Liver (tissue), 9 donors: Measurements from ENCODE around the gene TTLL13. TPM values are rescaled to one million over a fixed set of nuclear protein-coding genes. Genes with fewer than 3 reads are reported as not detected.
A peak's percentile ranks its signal among the peaks of the same experiment; 100 is the strongest.

ENCODE experiments used
- DNase-seq: peaks from one replicate; pipeline ENCODE4 v3.0.0-alpha.2; 2017; ENCODE audit warnings: low spot score
- H3K27ac ChIP-seq, 2 donors: one replicate each; pipeline ENCODE4 v1.7.0; 2013; ENCODE audit warnings: inconsistent platforms in 2 of 2, low read length in 2 of 2, control low read depth in 1 of 2, low read depth in 1 of 2, mild to moderate bottlenecking in 1 of 2
- H3K27me3 ChIP-seq, 4 donors: one replicate each; pipeline versions ENCODE4 v1.6.1 to v1.7.0; 2013; ENCODE audit warnings: low read length in 3 of 4, inconsistent platforms in 1 of 4, mild to moderate bottlenecking in 1 of 4, moderate library complexity in 1 of 4; ENCODE audit not compliant: control insufficient read depth in 4 of 4, insufficient read depth in 4 of 4
- H3K36me3 ChIP-seq, 4 donors: one replicate each; pipeline versions ENCODE4 v1.6.1 to v1.7.0; 2013; ENCODE audit warnings: low read length in 3 of 4, mild to moderate bottlenecking in 3 of 4, low read depth in 1 of 4, moderate library complexity in 1 of 4; ENCODE audit not compliant: control insufficient read depth in 4 of 4, insufficient read depth in 3 of 4
- H3K4me1 ChIP-seq, 4 donors: one replicate each; pipeline versions ENCODE4 v1.6.1 to v1.7.0; 2013; ENCODE audit warnings: low read length in 3 of 4, mild to moderate bottlenecking in 3 of 4, moderate library complexity in 1 of 4; ENCODE audit not compliant: control insufficient read depth in 4 of 4, insufficient read depth in 4 of 4
- H3K4me3 ChIP-seq, 3 donors: one replicate each; pipeline versions ENCODE4 v1.6.1 to v1.7.0; 2013; ENCODE audit warnings: low read length in 3 of 3, control low read depth in 1 of 3, low read depth in 1 of 3, mild to moderate bottlenecking in 1 of 3
- H3K9ac ChIP-seq, 2 donors: one replicate each; pipeline ENCODE4 v1.7.0; 2013; ENCODE audit warnings: low read length in 2 of 2, mild to moderate bottlenecking in 2 of 2, moderate library complexity in 2 of 2, control low read depth in 1 of 2, low read depth in 1 of 2
- H3K9me3 ChIP-seq, 4 donors: one replicate each; pipeline versions ENCODE4 v1.6.1 to v1.7.0; 2013; ENCODE audit warnings: low read length in 3 of 4; ENCODE audit not compliant: control insufficient read depth in 4 of 4
- EGR1 ChIP-seq, 2 donors: IDR thresholded peaks; 2 replicates each; pipeline ENCODE4 v1.6.1; 2016 to 2018; ENCODE audit warnings: antibody characterized with exemption in 2 of 2, low read depth in 2 of 2
- FOXA2 ChIP-seq: IDR thresholded peaks from 2 replicates; pipeline ENCODE4 v1.6.1; 2016; ENCODE audit warnings: antibody characterized with exemption
- GABPA ChIP-seq, 2 donors: IDR thresholded peaks in 1 of 2; conservative IDR thresholded peaks in 1 of 2; 2 replicates each; pipeline ENCODE4 v1.6.1; 2016; ENCODE audit warnings: antibody characterized with exemption in 2 of 2, mild to moderate bottlenecking in 1 of 2, moderate library complexity in 1 of 2
- HNF4A ChIP-seq, 2 donors: conservative IDR thresholded peaks; 2 replicates each; pipeline ENCODE4 v1.6.1; 2016; ENCODE audit warnings: antibody characterized with exemption in 2 of 2, mild to moderate bottlenecking in 2 of 2
- JUND ChIP-seq, 2 donors: IDR thresholded peaks; 2 replicates each; pipeline ENCODE4 v1.6.1; 2016; ENCODE audit warnings: antibody characterized with exemption in 2 of 2
- MAX ChIP-seq: IDR thresholded peaks from 2 replicates; pipeline ENCODE4 v1.6.1; 2016; ENCODE audit warnings: antibody characterized with exemption
- RAD21 ChIP-seq, 2 donors: IDR thresholded peaks; 2 replicates each; pipeline ENCODE4 v1.6.1; 2016; ENCODE audit warnings: antibody characterized with exemption in 2 of 2, mild to moderate bottlenecking in 2 of 2
- REST ChIP-seq: IDR thresholded peaks from 2 replicates; pipeline ENCODE4 v1.6.1; 2016; ENCODE audit warnings: antibody characterized with exemption, mild to moderate bottlenecking
- RXRA ChIP-seq, 2 donors: IDR thresholded peaks; 2 replicates each; pipeline ENCODE4 v1.6.1; 2017 to 2018; ENCODE audit warnings: antibody characterized with exemption in 2 of 2, mild to moderate bottlenecking in 1 of 2
- TAF1 ChIP-seq: conservative IDR thresholded peaks from 2 replicates; pipeline ENCODE4 v1.6.1; 2016; ENCODE audit warnings: antibody characterized with exemption, mild to moderate bottlenecking
- YY1 ChIP-seq: IDR thresholded peaks from 2 replicates; pipeline ENCODE4 v1.6.1; 2016; ENCODE audit warnings: antibody characterized with exemption, mild to moderate bottlenecking
- ZBTB33 ChIP-seq: IDR thresholded peaks from 2 replicates; pipeline ENCODE4 v1.6.1; 2016; ENCODE audit warnings: antibody characterized with exemption
- WGBS: extraction: QIAGEN DNeasy Blood & Tissue Kit; methylation state at CpG from one replicate; pipeline ENCODE4 v1.1.7; 2013; 5-methylcytosine and 5-hydroxymethylcytosine counted together
- polyA plus RNA-seq, 2 donors: library from polyadenylated mRNA; stranded (reverse) in 1 of 2; unstranded in 1 of 2; fragments of 200-250 nt in 1 of 2; fragments of >200 nt in 1 of 2; fragmentation: Nextera tagmentation in 1 of 2; extraction: Ambion mirVana in 1 of 2; gene quantifications; one replicate each; pipeline versions ENCODE4 v1.2.1 to v1.2.3, GENCODE V29; 2013 to 2015
- total RNA-seq, 2 donors: library from RNA; depleted of rRNA; stranded (reverse); fragments of >200 nt; gene quantifications; one replicate each; pipeline ENCODE4 v1.2.3, GENCODE V29; 2014
- TF ChIP-seq, protein P1 (sequence below): fragments of 150-350 bp; IDR thresholded peaks from 2 replicates; pipeline ENCODE4 v1.5.1; 2017; ENCODE audit warnings: improper control_type of control experiment, low read depth, low read length; ENCODE audit not compliant: missing input control
- donor health status: healthy.
- donor health status: healthy.
- donor health status: healthy.
- donor health status: healthy.
- donor health status: healthy.

Gene TTLL13
- total and polyA plus RNA-seq, 4 donors: 0.08 to 0.17 TPM; not detected in 2

DNA sequence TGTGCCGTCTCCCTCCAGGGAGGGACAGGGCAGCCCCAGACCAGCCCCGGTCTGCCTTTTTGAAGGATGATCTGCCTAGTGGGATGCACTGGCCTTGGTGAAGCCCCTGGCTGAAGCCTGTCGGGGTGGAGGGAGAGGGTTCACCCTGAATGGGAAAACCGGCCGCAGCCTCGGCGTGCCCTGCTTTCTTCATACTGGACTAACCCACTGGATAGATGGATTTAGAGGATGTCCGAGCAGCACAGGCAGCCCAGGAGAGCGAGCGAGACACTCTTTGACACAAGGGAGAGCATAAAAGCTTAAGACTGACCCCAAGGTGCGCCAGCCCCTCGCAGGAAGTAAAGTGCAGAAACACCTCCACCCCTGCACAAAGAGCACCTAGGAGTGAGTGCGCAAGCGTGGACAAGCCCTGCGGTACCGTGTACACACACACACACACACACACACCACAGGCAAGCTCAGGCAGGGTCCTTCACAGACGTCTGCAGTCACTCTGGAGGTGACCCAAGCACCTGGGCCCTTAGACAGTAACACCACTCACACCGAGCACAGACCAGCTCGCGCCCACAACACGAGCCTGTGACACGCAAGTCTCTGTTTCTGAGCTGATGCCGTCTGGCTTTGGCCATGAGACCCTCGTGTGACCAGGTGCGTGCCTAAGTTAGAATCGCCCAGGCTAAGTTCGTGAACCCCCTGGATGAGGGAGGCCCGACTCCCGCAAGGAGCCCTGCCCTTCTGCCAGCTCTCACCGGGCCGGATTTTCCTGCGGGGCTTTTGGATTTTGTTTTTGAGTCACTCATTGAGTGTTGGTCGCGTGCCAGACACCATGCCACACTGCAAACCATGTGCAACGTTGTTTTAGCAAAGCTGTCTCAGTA is 36.9 kb upstream of the TTLL13 start (continued):
- TF ChIP-seq REST (no peak), FOXA2 (no peak)

DNA sequence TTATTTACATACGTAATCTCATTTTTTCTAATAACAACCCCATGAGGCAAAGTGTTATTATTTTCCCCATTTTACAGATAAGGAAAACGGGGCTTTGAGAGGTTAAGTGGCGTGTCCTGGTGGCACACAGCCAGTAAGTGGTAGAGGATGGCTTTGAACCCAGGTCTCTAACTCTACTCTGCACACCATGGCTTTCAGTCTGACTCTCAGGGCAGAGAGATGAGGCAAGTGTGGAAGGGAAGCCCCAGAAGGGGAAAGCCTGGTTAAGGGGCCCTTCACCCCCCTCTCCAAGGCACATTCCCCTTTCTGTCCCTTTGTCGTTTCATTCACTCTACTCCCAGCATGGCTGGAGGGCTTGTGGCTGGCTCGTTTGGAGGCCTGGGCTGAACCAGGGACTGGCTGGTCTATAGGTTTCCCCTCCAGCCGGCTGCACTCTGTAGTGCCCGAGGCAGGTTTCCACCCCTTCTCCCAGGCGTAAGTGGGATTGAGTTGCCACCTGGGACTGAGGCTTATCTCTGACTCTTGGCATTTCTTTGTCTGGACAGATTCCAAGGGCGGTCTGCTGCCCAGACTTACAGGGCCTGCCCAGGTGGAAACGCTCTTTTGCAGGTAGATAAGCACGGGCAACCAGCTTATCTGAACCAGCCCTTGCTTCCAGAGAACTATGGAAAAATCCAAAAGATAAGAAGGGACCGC is 36.1 kb upstream of the TTLL13 start:
- no peak for DNase-seq
- peaks cover 3 to 40% (median 31%) of the 10 kb centered on the region in 4 donors for H3K4me1 ChIP-seq
- peak overlapping the region; percentile 10 to 51 for H3K27ac ChIP-seq
- no peak for TF ChIP-seq JUND (IDR thresholded peaks at IDR 0.05)
- TF ChIP-seq, protein P1, sequence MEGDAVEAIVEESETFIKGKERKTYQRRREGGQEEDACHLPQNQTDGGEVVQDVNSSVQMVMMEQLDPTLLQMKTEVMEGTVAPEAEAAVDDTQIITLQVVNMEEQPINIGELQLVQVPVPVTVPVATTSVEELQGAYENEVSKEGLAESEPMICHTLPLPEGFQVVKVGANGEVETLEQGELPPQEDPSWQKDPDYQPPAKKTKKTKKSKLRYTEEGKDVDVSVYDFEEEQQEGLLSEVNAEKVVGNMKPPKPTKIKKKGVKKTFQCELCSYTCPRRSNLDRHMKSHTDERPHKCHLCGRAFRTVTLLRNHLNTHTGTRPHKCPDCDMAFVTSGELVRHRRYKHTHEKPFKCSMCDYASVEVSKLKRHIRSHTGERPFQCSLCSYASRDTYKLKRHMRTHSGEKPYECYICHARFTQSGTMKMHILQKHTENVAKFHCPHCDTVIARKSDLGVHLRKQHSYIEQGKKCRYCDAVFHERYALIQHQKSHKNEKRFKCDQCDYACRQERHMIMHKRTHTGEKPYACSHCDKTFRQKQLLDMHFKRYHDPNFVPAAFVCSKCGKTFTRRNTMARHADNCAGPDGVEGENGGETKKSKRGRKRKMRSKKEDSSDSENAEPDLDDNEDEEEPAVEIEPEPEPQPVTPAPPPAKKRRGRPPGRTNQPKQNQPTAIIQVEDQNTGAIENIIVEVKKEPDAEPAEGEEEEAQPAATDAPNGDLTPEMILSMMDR: no peak
- no peak for TF ChIP-seq YY1
- TF ChIP-seq GABPA (IDR thresholded peaks at IDR 0.05 in 1 of 2, conservative IDR thresholded peaks at IDR 0.05 in 1 of 2): no peak
- no peak for TF ChIP-seq MAX
- TF ChIP-seq TAF1: no peak
- no peak for TF ChIP-seq ZBTB33
- no peak for TF ChIP-seq RAD21 (IDR thresholded peaks at IDR 0.05)
- TF ChIP-seq RXRA (IDR thresholded peaks at IDR 0.05): no peak
- TF ChIP-seq EGR1 (IDR thresholded peaks at IDR 0.05; ENCODE audit: low read depth in 2 of 2): no peak
- TF ChIP-seq HNF4A (conservative IDR thresholded peaks at IDR 0.05): no peak
- peaks cover 0 to 13% (median 7%) of the 10 kb centered on the region in 4 donors for H3K36me3 ChIP-seq
- no peaks in the 10 kb centered on the region for H3K27me3 ChIP-seq
- peak overlapping the region in 1 of 2 donors; percentile 2 for H3K9ac ChIP-seq
- 55% methylated on average over 12 of the region's 12 CpGs for WGBS
- H3K9me3 ChIP-seq: no peaks in the 10 kb centered on the region
- H3K4me3 ChIP-seq: no peak overlapping the region
